ENCODE measurements around the gene TPST1. TPM values are rescaled to one million over a fixed set of nuclear protein-coding genes. Genes with fewer than 3 reads are reported as not detected.

The TPST1 gene
- total RNA-seq, 1 donor from 2014 or later, result 36.5 TPM

GRCh38 chr7:66185680-66186187 is 19.4 kb upstream of the TPST1 start:
- peaks cover 3% of the 10 kb centered on the region for H3K9me3 Mint-ChIP-seq (ENCODE audit: unreplicated experiment)
- DNase-seq (ENCODE audit: low read depth) (no peak), FAIRE-seq (no peak)
- TF ChIP-seq CTCF (IDR thresholded peaks at IDR 0.05; ENCODE audit: insufficient read depth, low read depth, low read length) (no peak), EZH2 (IDR thresholded peaks at IDR 0.05; ENCODE audit: insufficient read depth, low read length) (no peak)
- peaks cover 9% of the 10 kb centered on the region for H3K4me1 Mint-ChIP-seq (ENCODE audit: low read depth, unreplicated experiment)
- no peaks in the 10 kb centered on the region for H4K20me1 ChIP-seq (ENCODE audit: insufficient read depth, low read length)
- H3K4me3 Mint-ChIP-seq (ENCODE audit: unreplicated experiment), result no peak overlapping the region
- H3K9me3 ChIP-seq (ENCODE audit: insufficient read depth, low read depth, low read length), result no peaks in the 10 kb centered on the region
- no peak overlapping the region for H3K9ac ChIP-seq (ENCODE audit: low read length)
- H3K4me3 ChIP-seq (ENCODE audit: insufficient read depth, low read depth, low read length), result no peak overlapping the region
- no peaks in the 10 kb centered on the region for H3K27me3 ChIP-seq (ENCODE audit: insufficient read depth, low read length)
- H3K27ac Mint-ChIP-seq (ENCODE audit: unreplicated experiment), result no peak overlapping the region
- H2AFZ ChIP-seq (ENCODE audit: low read depth, low read length), result no peak overlapping the region
- H3K4me1 ChIP-seq (ENCODE audit: insufficient read depth, low read length), result peaks cover 2% of the 10 kb centered on the region
- H3K36me3 Mint-ChIP-seq (ENCODE audit: low read depth, unreplicated experiment), result no peaks in the 10 kb centered on the region
- no peaks in the 10 kb centered on the region for H3K36me3 ChIP-seq (ENCODE audit: insufficient read depth, low read length)
- no peak overlapping the region for H3K4me2 ChIP-seq (ENCODE audit: low read length)
- H3K27ac ChIP-seq (ENCODE audit: low read depth, low read length), result no peak overlapping the region
- H3K27me3 Mint-ChIP-seq (ENCODE audit: low read depth, unreplicated experiment), result peaks cover 6% of the 10 kb centered on the region
- H3K79me2 ChIP-seq (ENCODE audit: insufficient read depth, low read length), result no peaks in the 10 kb centered on the region

GRCh38 chr7:66186991-66187390 is 18.1 kb upstream of the TPST1 start:
- Histone ChIP-seq H3K9me3 (ENCODE audit: insufficient read depth, low read depth, low read length) (no peaks in the 10 kb centered on the region), H2AFZ (ENCODE audit: low read depth, low read length) (no peak overlapping the region), H3K27ac (ENCODE audit: low read depth, low read length) (no peak overlapping the region), H3K4me2 (ENCODE audit: low read length) (no peak overlapping the region), H3K27me3 (ENCODE audit: insufficient read depth, low read length) (no peaks in the 10 kb centered on the region), H3K9ac (ENCODE audit: low read length) (no peak overlapping the region), H3K4me1 (ENCODE audit: insufficient read depth, low read length) (peaks cover 2% of the 10 kb centered on the region), H3K4me3 (ENCODE audit: insufficient read depth, low read depth, low read length) (no peak overlapping the region), H3K36me3 (ENCODE audit: insufficient read depth, low read length) (no peaks in the 10 kb centered on the region), H3K79me2 (ENCODE audit: insufficient read depth, low read length) (no peaks in the 10 kb centered on the region), H4K20me1 (ENCODE audit: insufficient read depth, low read length) (no peaks in the 10 kb centered on the region)
- TF ChIP-seq EZH2 (IDR thresholded peaks at IDR 0.05; ENCODE audit: insufficient read depth, low read length) (no peak), CTCF (IDR thresholded peaks at IDR 0.05; ENCODE audit: insufficient read depth, low read depth, low read length) (no peak)
- Mint-ChIP-seq H3K9me3 (ENCODE audit: unreplicated experiment) (peaks cover 3% of the 10 kb centered on the region), H3K27me3 (ENCODE audit: low read depth, unreplicated experiment) (peaks cover 6% of the 10 kb centered on the region), H3K36me3 (ENCODE audit: low read depth, unreplicated experiment) (no peaks in the 10 kb centered on the region), H3K4me1 (ENCODE audit: low read depth, unreplicated experiment) (peaks cover 9% of the 10 kb centered on the region), H3K4me3 (ENCODE audit: unreplicated experiment) (no peak overlapping the region), H3K27ac (ENCODE audit: unreplicated experiment) (no peak overlapping the region)
- DNase-seq (ENCODE audit: low read depth), result no peak
- no peak for FAIRE-seq

GRCh38 chr7:66187905-66188304 is 17.2 kb upstream of the TPST1 start:
- H3K4me1 ChIP-seq (ENCODE audit: insufficient read depth, low read length), result peaks cover 2% of the 10 kb centered on the region
- FAIRE-seq (no peak), DNase-seq (ENCODE audit: low read depth) (peak; percentile 27)
- H3K4me2 ChIP-seq (ENCODE audit: low read length), result no peak overlapping the region
- no peak for TF ChIP-seq CTCF (IDR thresholded peaks at IDR 0.05; ENCODE audit: insufficient read depth, low read depth, low read length)
- TF ChIP-seq EZH2 (IDR thresholded peaks at IDR 0.05; ENCODE audit: insufficient read depth, low read length), result no peak
- H3K36me3 ChIP-seq (ENCODE audit: insufficient read depth, low read length), result no peaks in the 10 kb centered on the region
- H3K27me3 ChIP-seq (ENCODE audit: insufficient read depth, low read length), result no peaks in the 10 kb centered on the region
- H3K79me2 ChIP-seq (ENCODE audit: insufficient read depth, low read length), result no peaks in the 10 kb centered on the region
- Mint-ChIP-seq H3K27me3 (ENCODE audit: low read depth, unreplicated experiment) (peaks cover 6% of the 10 kb centered on the region), H3K4me1 (ENCODE audit: low read depth, unreplicated experiment) (peaks cover 9% of the 10 kb centered on the region), H3K27ac (ENCODE audit: unreplicated experiment) (no peak overlapping the region), H3K4me3 (ENCODE audit: unreplicated experiment) (no peak overlapping the region), H3K36me3 (ENCODE audit: low read depth, unreplicated experiment) (no peaks in the 10 kb centered on the region), H3K9me3 (ENCODE audit: unreplicated experiment) (peaks cover 5% of the 10 kb centered on the region)
- H4K20me1 ChIP-seq (ENCODE audit: insufficient read depth, low read length), result no peaks in the 10 kb centered on the region
- H2AFZ ChIP-seq (ENCODE audit: low read depth, low read length), result no peak overlapping the region
- H3K9ac ChIP-seq (ENCODE audit: low read length), result no peak overlapping the region
- H3K27ac ChIP-seq (ENCODE audit: low read depth, low read length), result no peak overlapping the region
- H3K4me3 ChIP-seq (ENCODE audit: insufficient read depth, low read depth, low read length), result no peak overlapping the region
- no peaks in the 10 kb centered on the region for H3K9me3 ChIP-seq (ENCODE audit: insufficient read depth, low read depth, low read length)

Measured in astrocyte (in vitro differentiated cells and primary cell).